ENCODE results near the gene CASKIN1. TPM values are rescaled to one million over a fixed set of nuclear protein-coding genes. Genes with fewer than 3 reads are reported as not detected.

Gene CASKIN1
- total RNA-seq, 4 donors from 2014 or later: 0.13 to 1.2 (median 0.40) TPM

DNA sequence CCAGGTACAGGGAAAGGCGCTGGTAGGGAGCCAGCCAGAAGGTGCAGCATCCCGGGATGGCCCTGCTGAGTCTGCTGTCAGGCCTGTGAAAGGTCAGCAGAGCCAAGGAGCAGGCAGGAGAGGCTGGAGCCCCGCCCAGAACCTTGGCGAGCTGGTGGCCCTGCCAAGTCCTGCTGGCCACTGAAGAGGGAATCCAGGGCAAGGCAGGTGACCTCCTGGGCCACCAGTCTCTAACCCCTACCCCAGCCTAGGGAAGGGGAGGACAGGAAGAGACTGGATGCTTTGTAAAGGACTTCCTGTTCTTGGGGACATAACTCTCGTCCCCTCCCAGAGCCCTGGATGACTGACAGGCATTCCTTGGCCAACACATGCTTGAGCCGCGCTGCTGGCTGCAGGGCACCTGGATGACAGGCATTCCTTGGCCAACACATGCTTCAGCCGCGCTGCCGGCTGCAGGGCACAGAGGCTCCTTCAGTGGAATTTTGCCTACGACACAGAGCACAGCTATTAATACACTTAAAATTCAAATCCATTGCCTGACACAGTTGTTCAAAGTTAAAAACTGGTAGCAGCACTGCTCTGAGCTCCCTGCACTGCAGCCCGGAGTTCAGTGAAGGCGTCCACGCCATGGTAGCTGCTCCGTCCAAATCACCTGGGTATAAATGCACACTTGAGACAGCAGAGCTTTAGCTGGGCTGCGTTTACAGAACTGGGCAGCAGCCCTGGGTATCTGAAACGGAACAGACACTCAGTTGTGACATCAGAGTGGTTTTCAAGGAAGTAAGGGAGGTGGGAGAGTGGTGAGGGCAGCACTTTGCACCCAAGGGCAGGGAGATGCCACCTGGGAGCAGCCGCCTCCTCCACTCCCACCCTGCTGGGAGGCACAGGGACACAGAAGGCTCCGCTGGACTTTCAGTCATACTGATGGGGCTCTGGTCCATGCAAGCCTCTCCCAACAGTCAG lies 16.2 kb upstream of the CASKIN1 start:
- Histone ChIP-seq H3K4me1 (peaks cover 21 to 28% of the 10 kb centered on the region in 2 donors), H3K27ac (peak overlapping the region; percentile 13 to 71 (median 35)), H3K4me3 (replicated peaks in 1 of 3) (peak overlapping the region in 1 of 3 donors; percentile 81), H3K36me3 (peaks cover 16 to 18% of the 10 kb centered on the region in 2 donors), H3K9me3 (no peaks in the 10 kb centered on the region), H3K27me3 (no peaks in the 10 kb centered on the region)
- DNase-seq: peak; percentile 87 to 91
- TF ChIP-seq POLR2A (IDR thresholded peaks at IDR 0.05): peak in 1 of 2 donors; percentile 33
- TF ChIP-seq, protein P1, sequence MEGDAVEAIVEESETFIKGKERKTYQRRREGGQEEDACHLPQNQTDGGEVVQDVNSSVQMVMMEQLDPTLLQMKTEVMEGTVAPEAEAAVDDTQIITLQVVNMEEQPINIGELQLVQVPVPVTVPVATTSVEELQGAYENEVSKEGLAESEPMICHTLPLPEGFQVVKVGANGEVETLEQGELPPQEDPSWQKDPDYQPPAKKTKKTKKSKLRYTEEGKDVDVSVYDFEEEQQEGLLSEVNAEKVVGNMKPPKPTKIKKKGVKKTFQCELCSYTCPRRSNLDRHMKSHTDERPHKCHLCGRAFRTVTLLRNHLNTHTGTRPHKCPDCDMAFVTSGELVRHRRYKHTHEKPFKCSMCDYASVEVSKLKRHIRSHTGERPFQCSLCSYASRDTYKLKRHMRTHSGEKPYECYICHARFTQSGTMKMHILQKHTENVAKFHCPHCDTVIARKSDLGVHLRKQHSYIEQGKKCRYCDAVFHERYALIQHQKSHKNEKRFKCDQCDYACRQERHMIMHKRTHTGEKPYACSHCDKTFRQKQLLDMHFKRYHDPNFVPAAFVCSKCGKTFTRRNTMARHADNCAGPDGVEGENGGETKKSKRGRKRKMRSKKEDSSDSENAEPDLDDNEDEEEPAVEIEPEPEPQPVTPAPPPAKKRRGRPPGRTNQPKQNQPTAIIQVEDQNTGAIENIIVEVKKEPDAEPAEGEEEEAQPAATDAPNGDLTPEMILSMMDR (IDR thresholded peaks at IDR 0.05): no peak
- WGBS, 2 donors: 38 to 45% methylated on average over 19 of the region's 19 CpGs
- intact Hi-C loops (cut with DNase I): no loop called here

DNA sequence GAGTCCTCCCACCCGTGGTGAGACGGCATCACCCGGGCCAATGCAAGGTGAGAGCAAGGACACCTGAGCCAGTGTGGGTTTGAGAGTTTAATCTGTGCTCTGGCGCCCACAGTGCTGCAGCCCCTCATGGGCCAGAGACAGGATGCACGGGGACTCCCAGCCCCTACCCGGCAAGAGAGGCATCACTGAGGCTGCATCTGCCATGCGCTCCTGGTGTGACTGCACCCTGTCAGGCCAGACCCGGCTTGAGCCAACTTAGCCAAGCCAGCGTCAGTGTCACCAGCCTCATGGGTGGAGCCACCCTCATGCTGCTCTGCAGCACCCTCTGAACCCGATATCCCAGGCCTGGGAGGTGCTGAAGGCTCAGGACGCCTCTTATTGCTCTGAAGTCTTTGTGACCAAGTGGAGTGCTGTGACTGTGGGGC lies 15.5 kb upstream of the CASKIN1 start:
- H3K4me3 ChIP-seq (replicated peaks in 1 of 3): no peak overlapping the region
- 77 to 81% methylated on average over 7 to 11 of the region's 11 CpGs for WGBS, 2 donors
- peaks cover 17 to 20% of the 10 kb centered on the region in 2 donors for H3K36me3 ChIP-seq
- H3K4me1 ChIP-seq: peaks cover 21 to 28% of the 10 kb centered on the region in 2 donors
- intact Hi-C loops (cut with DNase I): no loop called here
- TF ChIP-seq POLR2A (IDR thresholded peaks at IDR 0.05): no peak
- TF ChIP-seq, protein P1 (IDR thresholded peaks at IDR 0.05): no peak
- peak overlapping the region in 2 of 3 donors; percentile 35 to 71 for H3K27ac ChIP-seq
- no peaks in the 10 kb centered on the region for H3K27me3 ChIP-seq
- H3K9me3 ChIP-seq: no peaks in the 10 kb centered on the region
- DNase-seq: no peak

DNA sequence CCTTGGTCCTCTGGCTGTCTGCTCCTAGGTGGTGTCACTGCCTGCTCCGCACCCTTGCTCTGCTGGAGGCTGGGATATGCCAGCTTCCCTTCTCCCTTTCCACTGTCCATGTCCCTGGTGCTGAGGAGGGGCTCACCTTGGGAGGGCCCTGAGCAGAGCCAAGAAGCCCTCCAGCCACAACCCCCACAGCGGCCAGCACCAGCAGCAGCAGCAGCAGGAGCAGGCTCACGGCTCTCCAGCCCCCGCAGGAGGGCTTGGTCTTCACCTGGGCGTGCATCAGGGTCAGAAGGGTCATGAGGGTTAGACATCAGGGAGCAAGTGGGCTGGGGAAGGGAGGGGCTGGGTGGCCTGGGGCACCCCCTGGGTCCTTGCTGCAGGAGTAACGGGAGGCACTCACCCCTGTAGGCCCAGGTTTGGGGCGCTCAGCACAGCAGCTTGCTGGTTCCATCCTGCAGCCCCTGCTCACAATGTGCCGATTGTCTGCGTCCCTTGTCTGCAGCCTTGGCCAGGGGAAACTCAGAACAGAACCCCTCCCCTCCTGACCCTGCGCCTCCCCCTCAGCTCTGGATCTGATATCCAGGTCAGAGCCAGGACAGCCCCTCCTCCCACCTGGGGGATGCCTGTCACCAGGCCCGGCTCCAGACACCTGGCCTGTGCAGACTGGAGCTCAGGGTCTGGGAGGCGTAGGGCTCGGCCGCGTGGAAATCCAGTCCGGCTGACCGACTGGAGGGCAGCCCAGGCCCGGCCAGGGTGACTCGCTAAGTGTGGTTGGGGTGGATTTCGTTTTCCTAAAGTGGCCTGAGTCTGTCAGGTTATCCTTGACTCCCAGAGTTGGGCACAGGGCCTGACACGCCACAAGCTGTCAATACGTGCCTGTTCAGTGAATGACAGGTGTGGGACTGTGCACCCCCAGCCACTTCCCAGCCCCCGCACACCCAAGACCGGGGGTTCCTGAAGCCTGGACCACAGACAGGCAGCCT lies 14.3 kb upstream of the CASKIN1 start, which contains the start of gene BRICD5:
Gene BRICD5, minus strand, starts transcription at position 478 of the 980 bp plus-strand sequence. Its CDS starts 30 bp downstream, at position 448.
- H3K4me1 ChIP-seq: peaks cover 29 to 35% of the 10 kb centered on the region in 2 donors
- no peak for DNase-seq
- intact Hi-C loops (cut with DNase I): no loop called here
- H3K27ac ChIP-seq: peak within 1 kb of the TSS in 2 of 3 donors; percentile 35 to 71
- H3K9me3 ChIP-seq: no peaks in the 10 kb centered on the region
- H3K36me3 ChIP-seq: peaks cover 17 to 20% of the 10 kb centered on the region in 2 donors
- no peak within 1 kb of the TSS for H3K4me3 ChIP-seq (replicated peaks in 1 of 3)
- TF ChIP-seq, protein P1 (IDR thresholded peaks at IDR 0.05): no peak
- no peak for TF ChIP-seq POLR2A (IDR thresholded peaks at IDR 0.05)
- 66 to 73% methylated on average over 6 to 14 of the region's 24 CpGs for WGBS, 2 donors
- no peaks in the 10 kb centered on the region for H3K27me3 ChIP-seq

DNA sequence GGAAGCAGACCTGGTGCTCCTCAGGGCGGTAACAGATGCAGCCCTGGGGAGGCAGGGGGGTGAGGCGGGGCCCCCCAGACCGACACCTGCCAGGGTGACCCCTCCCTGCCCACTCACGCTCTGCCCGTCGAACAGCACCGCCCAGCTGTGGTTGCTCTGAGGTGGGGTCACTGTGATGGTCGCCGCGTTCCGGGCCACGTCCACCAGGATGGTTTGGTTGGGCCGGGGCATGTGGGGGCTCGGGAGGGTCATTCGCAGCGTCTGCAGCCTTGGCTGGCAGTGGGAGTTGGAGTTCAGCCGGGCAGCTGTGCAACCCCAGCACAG lies 13.6 kb upstream of the CASKIN1 start:
- TF ChIP-seq POLR2A (IDR thresholded peaks at IDR 0.05): no peak
- TF ChIP-seq, protein P1 (IDR thresholded peaks at IDR 0.05): no peak
- H3K27me3 ChIP-seq: no peaks in the 10 kb centered on the region
- no peak overlapping the region for H3K4me3 ChIP-seq (replicated peaks in 1 of 3)
- WGBS, 2 donors: 75 to 93% methylated on average over 2 to 3 of the region's 17 CpGs
- no peak for DNase-seq
- H3K36me3 ChIP-seq: peaks cover 17 to 20% of the 10 kb centered on the region in 2 donors
- H3K4me1 ChIP-seq: peaks cover 29 to 35% of the 10 kb centered on the region in 2 donors
- intact Hi-C loops (cut with DNase I): no loop called here
- no peaks in the 10 kb centered on the region for H3K9me3 ChIP-seq
- H3K27ac ChIP-seq: no peak overlapping the region
